SK-N-SH treated with all-trans-retinoic acid at 6 μM for 48 hours (cell line): ENCODE results near the gene ANTXRL.
"Not testable (repeated sequence)": the region's sequence is repeated elsewhere in the genome, so short reads cannot be mapped to it uniquely, and the experiment has no call there.

ENCODE experiments used
- OSR1 ChIP-seq: fragments of 250-450 bp; sonication (Bioruptor Pico); IDR thresholded peaks from 2 replicates; pipeline ENCODE4 v1.8.0; 2022; ENCODE audit warnings: moderate library complexity, mild to moderate bottlenecking, inconsistent platforms
- SNAI2 ChIP-seq: fragments of 250-450 bp; sonication (Bioruptor Pico); IDR thresholded peaks from 2 replicates; pipeline ENCODE4 v1.5.0; 2020; ENCODE audit warnings: mild to moderate bottlenecking, moderate library complexity
- ZFP30 ChIP-seq: fragments of 450-650 bp; formaldehyde crosslinking; IDR thresholded peaks from 2 replicates; pipeline ENCODE4 v1.5.0; 2022; ENCODE audit warnings: mild to moderate bottlenecking, moderate library complexity

- not testable (repeated sequence) for TF ChIP-seq OSR1, ZFP30, SNAI2
Observed at GRCh38 chr10:46249617-46250344, 37.0 kb upstream of the ANTXRL start.
